Fibroblast of skin of left biceps (primary cell): ENCODE measurements around the gene CTXN3.

ENCODE experiments used
- DNase-seq, 2 experiments: peaks; one replicate each; pipeline ENCODE4 v3.0.0-alpha.2; 2013; ENCODE audit warnings: low read depth in 2 of 2

CTXN3 gene

DNA sequence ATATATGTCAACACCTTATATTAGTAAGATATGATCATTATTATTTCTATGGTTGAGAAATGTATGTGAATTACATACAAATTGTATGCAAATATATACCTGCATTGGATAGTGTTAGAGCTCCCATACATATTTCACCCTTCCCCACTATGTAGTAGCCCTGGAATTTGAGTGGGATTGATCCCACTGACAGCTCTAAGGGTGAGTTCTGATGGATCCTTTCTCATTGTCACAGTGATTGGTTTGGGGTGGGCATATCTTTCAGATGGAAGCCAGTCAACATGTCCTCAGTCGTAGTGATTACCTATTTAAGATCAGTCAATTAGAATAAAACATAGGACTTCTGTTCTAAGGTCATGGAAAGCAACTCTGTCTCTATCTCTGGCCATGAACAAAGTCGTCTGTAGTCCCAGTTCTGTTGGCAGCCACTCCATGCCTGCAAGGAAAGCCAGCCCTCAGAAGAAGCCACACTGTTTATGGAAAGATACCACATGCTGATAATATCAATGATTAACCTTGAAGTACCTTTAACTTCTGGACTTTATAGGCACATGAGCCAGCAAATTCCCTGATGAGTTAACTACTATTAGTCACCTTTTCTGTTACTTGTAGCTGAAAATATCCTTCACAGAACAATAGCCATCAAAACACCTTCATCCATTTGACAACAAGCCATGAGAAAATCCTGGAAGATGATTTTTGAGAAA lies 49.2 kb downstream of the CTXN3 start:
- no peak for DNase-seq

- DNase-seq, result no peak
Measured at GRCh38 chr5:127699416-127699815, 50.5 kb downstream of the CTXN3 start.

GRCh38 chr5:127700237-127700766 lies 51.4 kb downstream of the CTXN3 start:
- no peak for DNase-seq

- no peak for DNase-seq
Measured at GRCh38 chr5:127702434-127702833, 53.6 kb downstream of the CTXN3 start.

GRCh38 chr5:127702926-127703561 lies 54.2 kb downstream of the CTXN3 start, which contains the start of gene CCDC192:
TSS of gene CCDC192 (plus strand) at chr5:127703391. CDS start at chr5:127703446, 55 bp downstream.
- no peak for DNase-seq

DNA sequence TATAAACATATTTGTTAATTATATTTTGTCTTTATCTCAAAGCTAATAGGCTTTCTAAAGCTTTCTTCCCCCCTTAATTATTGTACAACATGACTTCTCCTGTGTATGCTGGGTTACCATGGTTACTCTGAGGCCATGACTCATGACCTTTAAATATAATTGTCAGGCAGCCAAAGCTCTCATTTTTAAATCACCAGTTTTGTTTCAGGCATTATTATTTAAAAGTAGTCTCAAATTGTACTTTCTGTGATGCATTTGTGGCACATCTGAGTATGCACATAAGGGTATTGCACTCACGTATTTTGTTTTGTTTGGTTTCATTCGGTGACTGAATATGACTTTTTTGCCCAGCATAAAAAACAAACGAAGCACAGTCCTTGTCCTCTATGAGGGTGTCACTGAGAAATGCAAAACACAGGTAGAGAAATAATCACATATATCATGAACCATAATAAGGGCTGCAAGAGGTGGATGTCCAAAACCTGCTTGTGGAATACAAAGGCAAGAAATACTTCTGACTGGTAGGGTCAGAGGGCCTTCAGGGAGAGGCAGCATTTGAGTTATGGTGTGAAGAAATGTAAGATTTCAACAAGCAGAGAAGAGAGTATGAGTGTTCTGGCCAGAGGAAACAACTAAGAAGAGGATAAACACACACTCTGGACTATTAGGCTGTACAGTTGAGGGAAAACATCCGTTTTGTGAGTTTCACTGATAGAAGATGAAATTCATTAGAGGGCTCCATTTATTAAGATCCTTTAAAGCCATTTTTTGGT lies 56.4 kb downstream of the CTXN3 start:
- peak in 1 of 2 experiments; percentile 43 for DNase-seq

DNA sequence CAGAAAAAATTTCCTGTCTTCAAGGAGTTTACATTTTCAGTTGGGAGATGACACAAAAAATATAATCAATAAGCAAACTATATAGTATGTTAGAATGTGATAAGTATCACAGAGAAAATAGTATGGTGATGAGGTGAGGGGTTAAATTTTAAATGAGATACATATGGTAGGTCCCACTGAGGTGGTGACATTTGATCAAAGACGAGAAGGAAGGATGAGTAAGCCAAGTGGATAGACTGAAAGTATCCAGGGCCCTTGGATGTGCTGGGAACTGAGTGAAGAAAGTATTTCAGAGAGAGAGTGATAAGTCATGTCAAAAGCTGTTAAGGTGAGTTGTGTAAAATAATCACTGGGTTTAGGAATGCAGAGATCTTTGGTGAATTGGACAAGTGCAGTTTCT lies 57.8 kb downstream of the CTXN3 start:
- DNase-seq, result no peak

DNA sequence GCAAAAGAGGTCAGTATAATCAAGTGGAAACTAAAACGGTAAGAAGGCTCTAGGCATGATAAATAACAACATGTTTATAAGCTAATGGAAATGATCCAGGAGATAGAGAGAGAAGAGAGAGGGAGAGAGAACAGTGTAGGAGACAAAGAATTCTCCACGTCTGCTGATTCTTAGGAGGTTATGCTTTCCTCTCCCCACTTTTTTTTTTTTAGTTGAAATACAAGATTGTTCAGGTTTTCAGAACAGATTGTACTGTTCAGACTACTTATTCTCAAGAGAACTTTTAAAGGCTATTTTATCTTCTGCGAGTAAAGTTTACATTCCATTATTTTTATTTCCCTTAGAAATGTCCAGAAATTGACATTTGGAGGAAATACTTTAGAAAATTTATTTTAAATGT lies 58.3 kb downstream of the CTXN3 start:
- no peak for DNase-seq
